NT2/D1 (cell line): ENCODE measurements around the gene PLCH1.

Experiments
- SUZ12 ChIP-seq: IDR thresholded peaks from 2 replicates; pipeline ENCODE4 v1.6.1; 2011; ENCODE audit not compliant: insufficient read length, insufficient read depth; ENCODE audit errors: extremely low read depth
- YY1 ChIP-seq: IDR thresholded peaks from 2 replicates; pipeline ENCODE4 v1.6.1; 2011; ENCODE audit not compliant: insufficient read length, insufficient read depth
- ZNF274 ChIP-seq: IDR thresholded peaks from 2 replicates; pipeline ENCODE4 v1.6.1; 2011; ENCODE audit warnings: mild to moderate bottlenecking, low read depth, low read length

GRCh38 chr3:155603302-155603701 is 141.6 kb downstream of the PLCH1 start:
- no peak for TF ChIP-seq ZNF274
- TF ChIP-seq YY1 = no peak
- no peak for TF ChIP-seq SUZ12
